NCI-H446 treated with DMSO at 0.1 percent for 48 hours (cell line): ENCODE measurements around the gene ITGB8.
A peak's percentile ranks its signal among the peaks of the same experiment; 100 is the strongest.

ENCODE experiments used
- DNase-seq: peaks from one replicate; lab custom pipeline; 2025; lab: John Stamatoyannopoulos, UW

Gene ITGB8

GRCh38 chr7:20343205-20343604 lies 12.5 kb downstream of the ITGB8 start:
- DNase-seq: no peak

GRCh38 chr7:20343941-20344340 lies 13.2 kb downstream of the ITGB8 start:
- DNase-seq: no peak

GRCh38 chr7:20344396-20344795 lies 13.7 kb downstream of the ITGB8 start:
- DNase-seq: no peak

- DNase-seq: no peak
Measured at GRCh38 chr7:20346577-20346976, 15.9 kb downstream of the ITGB8 start.

GRCh38 chr7:20347680-20348079 lies 17.0 kb downstream of the ITGB8 start:
- peak; percentile 39 for DNase-seq

GRCh38 chr7:20348125-20348807 lies 17.6 kb downstream of the ITGB8 start:
- DNase-seq: peak; percentile 55

GRCh38 chr7:20350518-20350951 lies 19.8 kb downstream of the ITGB8 start:
- peak; percentile 48 for DNase-seq

GRCh38 chr7:20350996-20351692 lies 20.4 kb downstream of the ITGB8 start:
- DNase-seq: no peak

- DNase-seq: peak; percentile 62
Measured at GRCh38 chr7:20351901-20352300, 21.2 kb downstream of the ITGB8 start.

GRCh38 chr7:20352573-20353306 lies 22.0 kb downstream of the ITGB8 start:
- DNase-seq: no peak

GRCh38 chr7:20354610-20355528 lies 24.2 kb downstream of the ITGB8 start:
- no peak for DNase-seq

- no peak for DNase-seq
Measured at GRCh38 chr7:20358106-20358505, 27.4 kb downstream of the ITGB8 start.

- no peak for DNase-seq
Measured at GRCh38 chr7:20358762-20359282, 28.1 kb downstream of the ITGB8 start.

GRCh38 chr7:20359341-20359963 lies 28.8 kb downstream of the ITGB8 start:
- DNase-seq: no peak

- no peak for DNase-seq
Measured at GRCh38 chr7:20362574-20363253, 32.0 kb downstream of the ITGB8 start.

- no peak for DNase-seq
Measured at GRCh38 chr7:20364571-20365196, 34.0 kb downstream of the ITGB8 start.

- no peak for DNase-seq
Measured at GRCh38 chr7:20365486-20365885, 34.8 kb downstream of the ITGB8 start.

- DNase-seq: no peak
Measured at GRCh38 chr7:20374399-20374798, 43.7 kb downstream of the ITGB8 start.

GRCh38 chr7:20376796-20377195 lies 46.1 kb downstream of the ITGB8 start:
- DNase-seq: no peak

GRCh38 chr7:20381406-20382034 lies 50.8 kb downstream of the ITGB8 start:
- no peak for DNase-seq
